ENCODE results near the gene TAGAP.

Gene TAGAP

DNA sequence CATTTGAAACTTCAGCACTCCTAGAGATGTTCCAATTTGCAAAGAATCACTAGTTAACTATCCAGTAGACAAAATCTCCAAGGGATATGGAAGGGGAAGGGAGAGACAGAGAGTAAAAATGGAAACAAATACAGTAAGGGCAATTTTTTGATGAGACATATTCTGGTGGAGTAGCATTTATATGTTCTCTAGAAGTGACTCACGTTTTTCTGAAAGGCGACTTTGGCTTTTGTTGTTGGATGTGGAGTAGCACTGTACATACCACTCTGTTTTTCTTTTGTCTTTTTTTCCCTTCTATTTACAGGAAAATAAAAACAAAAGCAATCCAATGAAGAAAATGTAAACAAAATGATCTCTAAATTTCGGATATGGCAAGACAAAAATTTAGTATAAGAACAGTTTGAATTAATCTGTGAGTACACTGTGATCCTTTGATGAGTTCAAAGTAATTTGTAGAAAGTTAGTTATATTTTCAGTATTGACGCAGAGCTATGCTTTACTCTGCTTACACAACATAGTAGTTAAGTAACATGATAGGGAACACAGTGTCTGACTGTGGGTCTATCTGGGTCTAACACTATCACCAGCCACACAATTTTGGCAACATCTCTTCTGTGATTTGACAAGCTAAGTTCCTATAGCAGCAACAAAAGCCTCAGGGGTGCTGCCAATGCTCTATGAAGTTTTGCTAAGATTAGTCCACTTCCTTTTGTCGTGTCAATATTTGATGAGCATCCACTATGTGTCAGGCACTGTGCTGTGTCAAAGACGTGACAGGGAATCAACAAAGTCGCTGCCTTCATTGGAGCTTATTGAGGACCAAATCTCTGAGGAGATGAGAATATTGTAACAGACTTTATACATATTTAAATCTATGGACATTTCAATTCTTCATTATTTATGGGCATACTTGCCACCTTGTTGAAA lies 27.3 kb upstream of the TAGAP start:
- no peak for DNase-seq (ENCODE audit: low read depth)

DNA sequence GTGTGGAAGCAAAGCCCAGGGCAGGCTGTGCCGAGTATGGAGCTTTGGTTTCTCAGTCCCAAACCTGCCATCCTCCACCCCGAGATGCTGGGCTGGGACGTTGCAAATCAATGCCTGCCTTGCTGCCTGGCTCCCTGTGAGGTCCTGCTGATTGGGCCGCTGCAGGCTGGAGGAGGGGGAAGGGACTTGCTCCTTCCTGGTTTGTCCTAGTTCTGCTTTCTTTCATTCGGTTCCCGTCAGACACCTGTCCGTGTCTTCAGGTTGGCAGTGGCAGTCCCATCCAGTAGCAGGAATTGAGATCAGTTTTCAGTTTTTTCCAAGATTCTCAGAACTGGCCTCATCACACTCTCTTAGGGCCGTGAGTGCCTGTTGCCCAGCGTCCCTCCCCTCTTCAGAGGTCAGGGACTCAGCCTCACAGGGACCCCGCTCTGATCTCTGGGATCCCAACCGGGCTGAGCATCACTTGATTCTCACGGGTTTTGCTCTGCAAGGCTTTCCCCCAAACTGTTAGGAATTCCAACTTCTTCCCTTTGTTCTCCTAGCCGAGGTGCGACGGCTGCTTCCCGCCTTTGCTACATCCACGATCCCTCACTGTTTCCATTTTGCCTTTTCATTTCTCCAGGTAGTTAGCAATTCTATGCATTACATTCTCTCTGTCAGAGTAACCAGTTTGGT lies 24.2 kb upstream of the TAGAP start:
- no peak for DNase-seq (ENCODE audit: low read depth)

DNA sequence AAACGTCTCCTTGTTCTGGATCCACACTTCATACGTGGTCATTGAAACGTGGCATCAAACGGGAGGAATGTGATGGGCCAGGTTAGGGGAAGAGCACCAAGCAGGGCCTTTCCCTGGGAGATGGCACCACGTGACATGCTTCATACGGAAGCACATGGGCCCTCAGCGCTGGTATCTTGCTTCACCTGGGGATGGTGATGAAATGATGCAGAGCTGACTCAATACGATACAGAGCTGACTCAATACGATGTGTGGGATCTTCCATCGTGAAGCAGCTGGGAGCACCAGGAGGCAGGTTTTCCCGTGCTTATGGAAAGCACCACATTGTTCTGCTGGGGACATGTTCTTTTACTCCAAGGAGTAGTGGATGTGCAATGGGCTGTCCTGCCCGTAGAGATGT lies 22.5 kb upstream of the TAGAP start:
- DNase-seq (ENCODE audit: low read depth) = no peak

DNA sequence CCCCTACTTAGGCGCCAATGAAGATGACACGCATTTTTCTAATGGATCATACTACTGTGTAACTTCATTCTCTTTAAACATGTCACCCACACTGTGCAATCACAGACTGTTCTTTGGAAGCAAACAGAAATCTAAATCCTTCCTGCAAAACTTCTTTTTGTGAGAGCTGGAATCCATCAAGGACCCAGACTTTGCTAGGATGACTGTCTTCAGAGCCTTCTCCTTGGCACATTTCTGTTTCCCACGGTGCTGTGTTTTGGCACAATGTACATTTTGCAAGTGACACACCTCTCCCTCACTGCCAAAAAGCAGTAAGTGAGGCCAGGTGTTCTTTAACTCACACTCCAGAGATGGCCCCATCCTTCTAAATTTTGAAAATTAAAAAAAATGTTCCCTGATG lies 21.7 kb upstream of the TAGAP start:
- no peak for DNase-seq (ENCODE audit: low read depth)

DNA sequence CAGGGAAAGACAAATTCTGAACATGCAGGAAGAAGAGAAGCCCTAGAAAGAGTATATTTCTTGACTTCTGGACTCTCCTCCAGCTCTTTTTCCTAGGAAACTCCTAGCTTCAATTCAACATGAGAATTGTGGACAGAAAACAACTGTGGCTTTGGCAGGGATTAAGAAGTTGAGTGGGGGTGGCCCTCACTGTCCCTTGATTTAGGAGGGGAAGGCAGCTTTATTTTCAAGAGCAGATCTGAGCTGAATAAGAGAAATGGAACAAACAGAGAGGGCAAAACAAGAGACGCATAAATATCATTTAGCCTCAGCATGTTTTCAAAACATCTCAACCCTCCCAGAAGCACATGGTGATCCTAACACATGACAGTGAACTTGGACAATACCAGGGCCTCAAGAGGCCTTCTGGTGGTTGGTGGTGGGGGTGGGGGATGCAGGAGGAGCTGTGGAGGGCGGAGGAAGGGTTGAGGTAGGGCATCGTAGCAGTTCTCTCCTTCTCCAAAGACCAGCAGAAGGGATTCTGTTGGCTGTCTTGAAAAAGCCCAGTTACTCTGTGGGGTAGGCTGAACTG lies 21.1 kb upstream of the TAGAP start:
- no peak for DNase-seq (ENCODE audit: low read depth)

DNA sequence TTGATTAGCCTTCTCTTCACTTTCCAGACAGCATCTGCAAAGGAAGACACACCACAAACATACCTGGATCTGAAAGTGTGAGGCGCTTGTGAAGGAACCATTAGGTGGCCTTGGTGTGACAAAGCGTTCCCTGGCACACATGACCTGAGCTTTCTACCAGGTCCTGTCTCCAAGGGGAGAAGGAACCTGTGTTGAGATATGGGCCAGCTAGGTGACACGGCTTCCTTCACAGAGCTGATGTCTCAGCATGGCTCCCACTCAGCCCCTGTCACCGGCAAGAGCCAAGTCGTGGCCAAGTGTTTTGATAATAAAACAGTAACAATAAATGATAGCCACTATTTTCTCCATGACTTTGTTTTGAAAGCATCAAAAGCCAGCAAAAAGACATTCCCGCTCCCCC lies 20.3 kb upstream of the TAGAP start:
- no peak for DNase-seq (ENCODE audit: low read depth)

DNA sequence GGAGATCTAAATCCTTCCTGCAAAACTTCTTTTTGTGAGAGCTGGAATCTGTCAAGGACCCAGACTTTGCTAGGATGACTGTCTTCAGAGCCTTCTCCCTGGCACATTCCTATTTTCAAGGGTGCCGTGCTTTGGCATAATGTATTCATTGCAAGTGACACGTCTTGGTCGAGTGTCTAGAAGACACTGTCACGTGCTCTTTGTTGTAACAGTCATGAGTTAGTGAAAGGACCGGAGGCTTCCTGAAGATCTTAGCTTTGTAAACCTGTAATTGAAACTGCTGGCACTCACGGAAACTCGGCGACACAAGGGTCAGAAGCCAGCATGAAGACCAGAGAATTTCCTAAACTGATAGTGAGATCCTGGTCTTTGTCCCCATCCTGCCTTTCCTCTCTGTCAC lies 19.7 kb upstream of the TAGAP start:
- DNase-seq (ENCODE audit: low read depth) = no peak

DNA sequence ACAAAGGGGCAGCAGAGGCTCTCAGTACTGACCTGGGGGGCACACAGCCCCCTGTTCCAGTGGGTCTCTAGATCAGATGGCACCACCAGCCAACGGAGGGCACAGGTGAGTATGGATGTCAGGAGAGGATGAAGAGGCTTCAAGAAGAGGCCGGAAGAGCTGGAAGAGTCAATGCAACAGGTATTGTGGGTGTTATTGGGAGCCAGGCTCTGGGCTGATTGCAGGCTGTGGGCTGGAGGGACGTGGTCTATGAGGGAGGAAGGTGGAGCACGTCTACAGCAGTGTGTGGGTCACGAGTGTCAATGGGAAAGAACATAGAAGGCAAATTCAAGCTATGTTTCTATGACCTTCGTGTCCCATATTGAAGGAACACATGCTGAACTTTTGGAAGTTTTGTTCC lies 18.8 kb upstream of the TAGAP start:
- DNase-seq (ENCODE audit: low read depth) = no peak

DNA sequence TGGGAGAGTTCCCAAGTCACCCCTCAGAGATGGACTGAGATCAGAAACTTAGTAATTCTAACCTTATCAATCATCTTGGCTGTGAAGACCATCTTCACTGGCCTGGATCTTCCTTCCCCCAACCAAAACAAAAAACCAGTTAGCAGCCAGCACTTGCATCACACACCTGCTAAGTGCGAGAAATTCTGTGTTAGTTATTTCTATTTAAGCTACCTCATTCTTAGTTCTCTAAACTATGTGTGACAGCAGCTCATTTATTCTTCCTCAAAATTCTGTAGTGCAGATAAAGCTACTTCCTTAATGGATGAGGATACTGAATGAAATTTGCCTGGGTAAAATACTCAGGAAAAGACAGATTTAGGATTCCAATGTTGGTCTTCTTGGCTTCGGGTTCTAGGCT lies 18.2 kb upstream of the TAGAP start:
- DNase-seq (ENCODE audit: low read depth) = no peak

DNA sequence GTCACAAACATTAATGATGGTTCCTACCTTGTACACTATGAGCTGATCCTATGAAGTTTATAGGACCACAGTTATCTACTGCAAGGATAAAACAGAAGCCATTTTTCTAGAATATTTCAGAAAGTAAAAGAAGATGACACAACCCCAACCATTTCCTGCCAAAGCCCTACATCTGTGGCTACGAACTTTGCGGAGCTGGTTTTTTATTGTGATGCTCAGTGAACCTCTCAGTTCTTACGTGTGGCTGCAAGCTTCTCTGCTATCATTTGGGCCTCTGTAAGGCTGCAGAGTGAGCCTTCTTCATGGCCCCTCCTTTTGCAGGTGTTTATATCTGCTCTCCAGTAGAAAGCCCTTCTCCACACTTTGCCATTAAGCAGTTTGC lies 17.8 kb upstream of the TAGAP start:
- DNase-seq (ENCODE audit: low read depth) = no peak

DNA sequence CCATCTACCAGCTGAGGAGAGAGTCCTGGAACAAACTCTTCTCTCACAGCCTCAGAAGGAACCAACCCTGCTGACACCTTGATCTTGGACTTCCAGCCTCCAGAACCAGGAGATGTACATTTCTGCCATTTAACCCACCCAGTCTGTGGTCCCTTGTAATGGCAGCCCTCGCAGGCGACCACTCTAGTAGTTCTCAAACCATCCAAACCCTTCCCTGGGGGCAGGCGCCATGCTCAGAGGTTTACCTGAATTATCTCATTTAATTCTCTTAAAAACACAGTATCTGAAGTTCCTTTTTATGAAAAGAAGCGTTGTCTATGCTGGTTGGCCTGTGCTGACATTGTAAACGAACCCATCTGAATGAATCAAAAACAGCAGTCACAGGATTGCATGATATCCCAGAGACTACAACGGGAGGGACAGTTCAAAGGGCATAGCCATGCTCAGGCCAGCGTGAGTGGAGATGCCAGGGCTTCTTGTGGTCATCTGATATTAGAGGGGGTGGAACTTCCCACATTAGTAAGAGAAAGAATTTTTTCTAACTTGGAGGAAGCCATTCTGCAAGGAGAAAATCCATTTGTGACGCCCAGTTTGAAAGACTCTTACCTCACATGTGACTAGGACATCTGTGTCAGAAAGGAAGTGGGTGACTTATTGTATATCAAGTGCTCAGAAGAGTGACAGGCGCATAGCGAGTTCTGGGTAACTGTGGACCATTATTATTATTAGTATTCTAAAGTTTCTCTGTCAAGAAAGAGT lies 17.2 kb upstream of the TAGAP start:
- no peak for DNase-seq (ENCODE audit: low read depth)

DNA sequence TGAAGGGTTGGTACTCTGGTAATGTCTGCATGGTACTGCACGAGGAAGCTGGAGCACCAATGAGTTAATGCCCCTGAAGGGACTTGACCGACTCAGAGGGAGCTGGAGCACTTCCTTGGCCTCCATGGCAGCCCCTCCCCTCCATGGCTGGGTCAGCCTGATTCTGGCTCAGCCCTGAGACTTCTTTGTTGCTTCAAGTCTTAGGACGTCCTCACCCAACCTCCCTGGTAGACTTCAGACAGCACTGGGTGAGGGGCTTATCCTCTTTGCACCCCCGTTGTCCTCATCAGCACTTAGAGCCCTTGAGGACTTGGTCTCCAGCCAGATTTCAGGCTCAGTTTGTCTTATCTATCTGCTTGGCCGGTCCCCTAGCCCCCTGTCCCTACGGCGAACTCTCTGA lies 16.4 kb upstream of the TAGAP start:
- DNase-seq (ENCODE audit: low read depth) = no peak

DNA sequence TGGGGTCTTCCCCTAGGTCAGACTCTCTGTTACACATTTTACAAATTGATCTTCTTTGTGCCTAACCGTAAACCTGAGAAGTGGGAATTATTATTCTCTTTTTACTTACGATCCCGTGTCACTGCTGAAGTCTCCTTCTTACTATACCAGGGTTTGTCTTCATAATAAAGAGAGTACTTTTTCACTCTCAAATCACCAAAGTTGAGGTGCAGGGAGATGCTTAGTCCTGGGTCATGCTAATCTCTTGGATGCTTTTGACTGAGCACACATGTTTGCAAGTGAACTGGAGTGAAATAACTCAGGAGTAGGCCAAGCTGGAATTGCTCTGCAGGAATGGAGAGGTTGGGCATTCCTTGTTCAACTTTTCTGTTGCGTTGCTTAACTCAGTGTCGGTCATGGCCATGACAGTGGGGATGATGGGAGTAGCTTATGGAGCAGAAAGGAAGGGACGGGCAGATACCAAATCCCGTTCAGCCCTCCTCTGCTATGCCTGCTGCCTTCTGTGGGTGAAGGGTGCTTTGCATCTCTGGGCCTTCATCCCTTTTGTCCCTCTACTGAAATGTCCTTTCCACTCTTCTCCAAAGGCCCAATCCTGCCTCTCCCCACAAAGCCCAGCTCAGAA lies 15.2 kb upstream of the TAGAP start:
- no peak for DNase-seq (ENCODE audit: low read depth)

DNA sequence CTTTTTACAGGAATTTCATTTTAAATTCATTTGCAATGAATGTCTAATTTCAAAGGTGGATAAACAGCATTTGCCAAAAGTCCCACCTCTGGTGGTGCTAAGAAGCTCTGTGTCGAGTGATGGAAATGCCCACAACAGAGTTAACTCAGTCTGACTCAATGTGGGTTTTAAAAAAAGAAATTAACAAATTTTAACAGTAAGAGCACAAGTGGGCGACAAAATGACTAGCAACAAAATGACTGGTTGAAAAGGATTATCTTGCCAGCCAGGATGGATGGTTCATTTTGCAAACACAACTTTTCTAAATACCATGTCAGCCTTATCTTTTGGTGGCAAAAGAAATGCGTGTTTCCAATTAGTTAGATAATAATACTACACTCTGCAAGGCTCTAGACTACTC lies 14.3 kb upstream of the TAGAP start:
- no peak for DNase-seq (ENCODE audit: low read depth)

DNA sequence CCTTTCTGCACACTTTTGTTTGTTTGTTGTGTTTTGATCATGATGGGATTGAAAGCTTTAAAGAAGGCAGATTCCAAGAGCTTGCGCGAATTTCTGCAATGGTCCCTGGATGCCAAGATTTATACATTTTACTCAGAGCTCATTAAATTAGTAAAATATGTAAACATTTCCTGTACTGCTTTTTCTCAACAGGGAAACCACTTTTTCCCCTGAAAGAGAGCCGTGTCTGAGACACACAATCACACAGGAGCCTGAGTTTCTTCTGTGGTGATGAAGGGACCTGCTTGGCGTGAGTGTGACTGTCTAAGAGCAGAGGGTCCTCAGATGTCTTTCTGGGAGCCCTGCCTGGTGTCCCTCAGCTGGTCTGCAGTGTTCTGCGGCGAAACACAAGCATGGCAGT lies 12.1 kb upstream of the TAGAP start:
- DNase-seq (ENCODE audit: low read depth) = no peak

DNA sequence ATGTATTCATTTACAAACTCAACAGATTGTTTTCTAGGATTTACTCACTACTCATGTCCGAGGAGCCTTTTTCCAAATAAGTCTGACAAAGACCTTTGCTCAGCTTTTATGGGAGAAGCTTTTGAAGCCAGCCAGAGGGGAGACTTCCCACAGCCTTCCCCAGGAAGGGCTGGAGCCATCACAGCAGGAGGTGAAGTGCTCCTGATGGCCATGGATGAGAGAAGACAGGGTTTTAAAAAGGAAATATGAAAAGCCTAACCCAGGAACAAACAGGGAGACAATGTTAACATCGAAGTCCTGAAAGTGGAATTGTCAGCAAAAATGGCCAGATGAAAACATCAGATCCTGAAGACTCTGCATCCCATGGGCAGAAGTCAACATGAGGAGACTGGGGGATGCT lies 11.6 kb upstream of the TAGAP start:
- DNase-seq (ENCODE audit: low read depth) = no peak

DNA sequence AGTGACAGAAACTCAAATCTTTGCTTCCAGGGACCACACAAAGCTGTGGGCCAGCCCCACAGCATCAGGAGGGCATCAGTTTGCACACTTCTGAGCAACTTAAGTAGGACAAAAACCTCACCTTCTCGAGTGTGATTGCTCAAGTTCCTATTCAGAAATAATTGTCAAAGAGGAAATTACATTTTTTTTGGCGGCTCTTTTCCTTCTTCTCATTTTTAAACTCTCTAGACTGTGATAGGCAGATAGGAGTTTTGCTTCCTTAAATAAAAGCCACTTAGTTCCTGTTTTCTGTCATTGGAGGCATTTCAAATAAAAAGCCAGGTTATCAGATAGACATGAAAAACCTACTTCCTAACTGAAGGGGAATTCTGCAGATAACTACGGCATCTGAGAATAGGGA lies 11.2 kb upstream of the TAGAP start:
- DNase-seq (ENCODE audit: low read depth) = no peak

DNA sequence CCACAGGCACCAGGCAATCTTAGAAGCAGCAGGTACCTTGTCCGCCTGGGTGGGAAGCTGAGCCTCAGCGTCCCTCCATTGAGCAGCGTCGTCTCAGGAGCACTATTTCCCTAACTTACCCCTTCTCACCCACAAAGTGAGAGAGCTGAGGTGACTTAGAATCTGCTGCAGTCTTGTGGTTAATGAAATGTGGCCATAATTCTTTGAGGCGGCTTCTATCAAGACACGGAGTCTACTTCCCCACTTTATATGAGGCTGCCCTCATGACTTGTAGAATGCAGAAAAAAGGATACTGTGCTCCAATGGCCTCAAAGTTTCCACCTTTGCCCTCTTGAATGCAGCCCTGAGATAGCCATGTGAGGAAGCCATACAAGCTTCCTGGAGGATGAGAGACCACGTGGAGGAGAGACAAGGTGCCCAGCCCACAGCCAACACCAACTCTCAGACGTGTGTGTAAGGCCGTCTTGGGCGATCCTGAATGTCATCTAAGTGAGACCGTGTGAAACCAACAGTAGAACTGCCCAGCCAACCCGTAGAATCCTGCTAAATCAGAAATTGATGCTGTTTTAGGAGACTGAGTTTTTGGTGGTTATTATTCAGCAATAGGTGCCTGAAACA lies 9.1 kb upstream of the TAGAP start:
- DNase-seq (ENCODE audit: low read depth) = no peak

DNA sequence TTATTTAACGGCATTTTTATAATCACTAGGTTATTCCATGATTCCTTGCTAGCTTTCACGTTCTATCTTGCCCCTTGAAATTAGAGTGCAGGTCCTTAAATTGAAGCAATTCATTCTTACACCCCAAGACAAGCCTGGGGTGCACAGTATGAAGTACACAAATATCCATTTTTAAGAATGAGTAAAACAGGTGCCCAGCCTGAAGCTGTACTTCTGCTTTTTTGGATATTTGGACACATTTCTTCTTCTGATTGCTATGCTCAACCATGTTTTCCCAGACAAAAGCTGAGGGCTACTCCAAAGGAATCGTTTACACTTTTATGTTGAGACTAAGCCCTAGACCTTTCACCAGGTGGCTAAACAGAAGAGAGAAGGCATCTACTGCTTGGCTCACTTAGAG lies 7.9 kb upstream of the TAGAP start:
- no peak for DNase-seq (ENCODE audit: low read depth)

DNA sequence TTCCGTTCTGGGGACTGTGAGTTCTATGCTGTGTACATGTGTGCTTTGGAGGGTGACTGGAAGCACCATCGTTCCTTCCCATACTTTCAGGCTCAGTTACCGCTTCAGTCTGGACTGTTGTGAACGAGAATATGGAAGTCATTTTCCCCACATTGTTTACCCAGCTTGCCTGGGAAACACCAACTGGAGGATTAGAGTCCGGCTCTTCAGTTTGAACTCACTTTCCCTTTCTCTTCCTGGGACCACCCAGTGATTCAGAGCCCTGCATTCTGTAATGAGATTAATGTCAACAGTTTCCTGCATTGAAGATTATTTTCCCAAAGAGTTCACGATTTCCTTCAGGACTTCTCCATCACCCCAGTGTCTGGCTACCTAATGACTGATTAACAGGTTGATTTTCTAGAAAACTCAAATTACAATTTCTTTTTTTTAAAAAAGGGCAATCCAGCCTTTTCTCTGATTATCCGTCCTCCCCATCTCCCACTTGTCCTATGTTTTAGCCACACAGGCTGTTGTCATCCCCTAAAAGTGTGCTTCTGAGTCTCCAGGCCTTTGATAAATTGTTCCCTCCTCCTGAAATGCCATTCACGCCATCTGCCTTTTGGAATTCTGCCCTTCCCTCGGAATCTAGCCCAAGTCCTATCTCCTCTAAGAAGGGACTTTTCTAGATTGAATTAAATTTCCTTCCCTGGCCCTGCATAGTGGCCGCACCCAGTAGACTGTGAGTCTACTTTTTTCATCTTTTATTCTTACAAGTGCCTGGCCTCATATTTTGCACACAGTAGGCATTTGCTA lies 3.3 kb upstream of the TAGAP start:
- no peak for DNase-seq (ENCODE audit: low read depth)

DNA sequence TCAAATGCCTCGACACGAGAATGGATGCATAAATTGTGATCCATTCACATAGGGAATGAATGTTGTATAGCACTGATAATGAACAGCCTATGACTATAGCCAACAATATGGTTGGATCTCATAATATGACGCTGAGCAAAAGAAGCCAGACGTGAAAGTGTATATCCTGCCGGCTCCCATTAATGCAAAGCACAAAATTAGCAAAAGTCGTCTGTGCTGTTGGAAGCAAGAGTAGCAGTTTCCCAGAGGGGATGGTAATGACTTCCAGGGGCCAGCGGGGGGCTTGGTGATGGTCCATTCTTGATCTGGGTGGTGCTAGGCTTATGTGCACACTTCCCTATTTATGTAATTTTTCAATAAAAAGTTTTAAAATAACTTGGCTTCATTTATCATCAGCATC lies 1.0 kb upstream of the TAGAP start:
- DNase-seq (ENCODE audit: low read depth) = no peak

Data from stimulated activated CD8-positive, alpha-beta memory T cell treated with anti-CD3 and anti-CD28 coated beads, Interleukin-7, amount 100 ng/mL, for 24 hours (primary cell).